ENCODE results near the gene MSS51. TPM values are rescaled to one million over a fixed set of nuclear protein-coding genes. Genes with fewer than 3 reads are reported as not detected.

Gene MSS51
- total RNA-seq, 4 donors from 2014 or later, result 1.4 to 2.4 (median 2.0) TPM

DNA sequence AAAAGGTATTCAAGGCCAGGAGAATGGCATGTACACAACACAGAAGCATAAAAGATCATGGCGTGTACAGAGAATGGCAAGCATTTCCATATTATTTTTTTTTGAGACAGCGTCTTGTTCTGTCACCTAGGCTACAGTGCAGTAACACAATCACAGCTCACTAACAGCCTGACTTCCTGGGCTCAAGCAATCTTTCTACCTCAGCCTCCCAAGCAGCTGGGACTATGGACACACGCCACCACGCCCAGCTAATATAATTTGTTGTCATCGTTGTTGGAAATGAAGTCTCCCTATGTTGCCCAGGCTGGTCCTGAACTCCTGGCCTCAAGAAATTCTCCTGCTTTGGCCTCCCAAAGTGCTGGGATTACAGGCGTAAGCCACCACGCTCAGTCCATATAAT, 46.8 kb downstream of the MSS51 start:
- Histone ChIP-seq H3K4me3 (no peak overlapping the region), H3K36me3 (peaks cover 0 to 87% (median 38%) of the 10 kb centered on the region in 4 donors), H3K27me3 (no peaks in the 10 kb centered on the region), H3K27ac (no peak overlapping the region), H3K4me1 (no peaks in the 10 kb centered on the region), H3K9me3 (no peaks in the 10 kb centered on the region)
- TF ChIP-seq EP300 (IDR thresholded peaks at IDR 0.05; ENCODE audit: low read depth) (no peak), POLR2A (IDR thresholded peaks at IDR 0.05) (no peak), POLR2AphosphoS5 (IDR thresholded peaks at IDR 0.05) (no peak)
- TF ChIP-seq, protein P1, sequence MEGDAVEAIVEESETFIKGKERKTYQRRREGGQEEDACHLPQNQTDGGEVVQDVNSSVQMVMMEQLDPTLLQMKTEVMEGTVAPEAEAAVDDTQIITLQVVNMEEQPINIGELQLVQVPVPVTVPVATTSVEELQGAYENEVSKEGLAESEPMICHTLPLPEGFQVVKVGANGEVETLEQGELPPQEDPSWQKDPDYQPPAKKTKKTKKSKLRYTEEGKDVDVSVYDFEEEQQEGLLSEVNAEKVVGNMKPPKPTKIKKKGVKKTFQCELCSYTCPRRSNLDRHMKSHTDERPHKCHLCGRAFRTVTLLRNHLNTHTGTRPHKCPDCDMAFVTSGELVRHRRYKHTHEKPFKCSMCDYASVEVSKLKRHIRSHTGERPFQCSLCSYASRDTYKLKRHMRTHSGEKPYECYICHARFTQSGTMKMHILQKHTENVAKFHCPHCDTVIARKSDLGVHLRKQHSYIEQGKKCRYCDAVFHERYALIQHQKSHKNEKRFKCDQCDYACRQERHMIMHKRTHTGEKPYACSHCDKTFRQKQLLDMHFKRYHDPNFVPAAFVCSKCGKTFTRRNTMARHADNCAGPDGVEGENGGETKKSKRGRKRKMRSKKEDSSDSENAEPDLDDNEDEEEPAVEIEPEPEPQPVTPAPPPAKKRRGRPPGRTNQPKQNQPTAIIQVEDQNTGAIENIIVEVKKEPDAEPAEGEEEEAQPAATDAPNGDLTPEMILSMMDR (IDR thresholded peaks at IDR 0.05), result no peak
- in situ Hi-C loops (cut with MboI; ENCODE audit: low pct_ligation_motif_present in 1 of 4, low pct_unique_long_range_greater_than_20kb in 1 of 4, low sequenced_read_pairs in 3 of 4), result no loop called here
- DNase-seq, result no peak
- WGBS, 2 donors (ENCODE audit: low coverage in 1 of 2), result 76 to 88% methylated on average over 3 to 7 of the region's 7 CpGs
- intact Hi-C loops (cut with DNase I; ENCODE audit: low total_unique reads), result no loop called here

DNA sequence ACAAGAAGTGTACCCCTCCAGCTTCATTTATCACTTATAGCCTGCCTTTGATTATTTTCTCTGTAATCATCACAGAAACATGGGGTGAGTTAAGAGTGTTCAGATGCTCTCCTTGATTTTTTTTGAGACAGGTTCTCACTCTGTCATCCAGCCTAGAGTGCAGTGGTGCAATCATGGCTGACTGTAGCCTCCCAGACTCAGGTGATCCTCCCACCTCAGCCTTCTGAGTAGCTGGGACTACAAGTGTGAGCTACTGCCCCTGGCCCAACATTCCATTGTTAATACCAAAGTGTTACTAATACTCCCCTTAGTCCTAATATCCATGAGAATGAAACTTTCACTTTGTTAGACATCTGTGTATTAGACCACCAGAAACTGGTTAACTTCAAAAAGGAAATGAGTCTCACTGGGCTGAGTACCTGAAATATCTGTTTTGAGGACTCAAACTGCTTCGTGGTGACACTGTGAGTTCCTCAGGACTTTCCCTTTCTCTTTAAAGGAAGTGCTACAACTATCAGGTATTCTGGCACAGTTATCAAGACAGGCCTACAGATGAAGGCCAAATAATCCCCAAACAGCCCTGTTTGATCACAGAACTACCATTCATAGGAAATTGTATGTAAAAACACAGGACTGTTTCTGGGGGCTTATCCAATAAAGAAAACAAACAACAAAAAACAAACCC, 54.2 kb downstream of the MSS51 start:
- WGBS, 2 donors (ENCODE audit: low coverage in 1 of 2), result 53 to 80% methylated on average over 1 of the region's 1 CpG
- no peak for DNase-seq
- intact Hi-C loops (cut with DNase I; ENCODE audit: low total_unique reads), result no loop called here
- H3K27ac ChIP-seq, result no peak overlapping the region
- no peak overlapping the region for H3K4me3 ChIP-seq
- no peak for TF ChIP-seq POLR2AphosphoS5 (IDR thresholded peaks at IDR 0.05)
- TF ChIP-seq, protein P1 (IDR thresholded peaks at IDR 0.05), result no peak
- no peak for TF ChIP-seq EP300 (IDR thresholded peaks at IDR 0.05; ENCODE audit: low read depth)
- no peak for TF ChIP-seq POLR2A (IDR thresholded peaks at IDR 0.05)
- in situ Hi-C loops (cut with MboI; ENCODE audit: low pct_ligation_motif_present in 1 of 4, low pct_unique_long_range_greater_than_20kb in 1 of 4, low sequenced_read_pairs in 3 of 4), result no loop called here
- H3K4me1 ChIP-seq, result no peaks in the 10 kb centered on the region
- H3K27me3 ChIP-seq, result no peaks in the 10 kb centered on the region
- peaks cover 0 to 84% (median 32%) of the 10 kb centered on the region in 4 donors for H3K36me3 ChIP-seq
- no peaks in the 10 kb centered on the region for H3K9me3 ChIP-seq

DNA sequence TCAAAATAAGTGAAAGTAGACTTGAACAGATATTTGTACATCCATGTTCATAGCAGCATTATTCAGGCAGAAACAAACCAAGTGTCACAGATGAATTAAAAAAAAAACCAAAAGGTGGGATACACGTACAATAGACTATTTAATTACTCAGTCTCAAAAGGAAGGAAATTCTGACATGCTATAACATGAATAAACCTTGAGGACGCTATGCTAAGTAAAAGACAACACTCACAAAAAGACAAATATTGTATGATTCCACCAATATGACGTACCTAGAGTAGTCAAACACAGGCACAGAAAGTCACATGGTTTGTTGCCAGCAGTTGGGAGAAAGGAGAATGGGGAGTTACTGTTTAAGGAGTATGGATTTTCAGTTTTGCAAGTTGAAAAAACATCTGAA, 56.7 kb downstream of the MSS51 start:
- H3K27ac ChIP-seq, result no peak overlapping the region
- peaks cover 0 to 63% (median 26%) of the 10 kb centered on the region in 4 donors for H3K36me3 ChIP-seq
- TF ChIP-seq, protein P1 (IDR thresholded peaks at IDR 0.05), result no peak
- TF ChIP-seq POLR2A (IDR thresholded peaks at IDR 0.05) (no peak), POLR2AphosphoS5 (IDR thresholded peaks at IDR 0.05) (no peak), EP300 (IDR thresholded peaks at IDR 0.05; ENCODE audit: low read depth) (no peak)
- H3K27me3 ChIP-seq, result no peaks in the 10 kb centered on the region
- 88 to 91% methylated on average over 3 of the region's 3 CpGs for WGBS, 2 donors (ENCODE audit: low coverage in 1 of 2)
- H3K4me3 ChIP-seq, result no peak overlapping the region
- in situ Hi-C loops (cut with MboI; ENCODE audit: low pct_ligation_motif_present in 1 of 4, low pct_unique_long_range_greater_than_20kb in 1 of 4, low sequenced_read_pairs in 3 of 4), result no loop called here
- no peak for DNase-seq
- no peaks in the 10 kb centered on the region for H3K9me3 ChIP-seq
- intact Hi-C loops (cut with DNase I; ENCODE audit: low total_unique reads), result no loop called here
- H3K4me1 ChIP-seq, result no peaks in the 10 kb centered on the region

Other genes starting within 250 kb of the MSS51 start
- gene DNAJC9, start 186.3 kb downstream of the MSS51 start, total RNA-seq, result 10 to 100 TPM in 3 of 4 donors, 1 to 10 TPM in 1; 8.2 to 15.9 (median 14.6) TPM
- gene MRPS16, start 180.9 kb downstream of the MSS51 start, total RNA-seq, result 10 to 100 TPM; 41.0 to 54.5 (median 46.6) TPM
- gene CFAP70, start 74.7 kb downstream of the MSS51 start, total RNA-seq, result 1 to 10 TPM in 3 of 4 donors, under 1 TPM in 1; 0.37 to 2.7 (median 1.6) TPM
- 100 to 1,000 TPM in 1 of 4 donors, 10 to 100 TPM in 3; 12.3 to 110 (median 64.1) TPM for gene ANXA7, start 19.5 kb downstream of the MSS51 start, total RNA-seq
- gene PPP3CB, start 62.5 kb upstream of the MSS51 start, total RNA-seq, result 10 to 100 TPM; 20.5 to 54.5 (median 35.9) TPM
- gene USP54, start 157.8 kb upstream of the MSS51 start, total RNA-seq, result 100 to 1,000 TPM; 109 to 168 (median 114) TPM
- gene MYOZ1, start 207.9 kb upstream of the MSS51 start, total RNA-seq, result 1 to 10 TPM in 1 of 4 donors, not detected in 3; 1.1 TPM
- 1 to 10 TPM in 1 of 4 donors, under 1 TPM in 1, not detected in 2; 0.14 to 4.5 TPM for gene SYNPO2L, start 222.5 kb upstream of the MSS51 start, total RNA-seq

All from transverse colon (tissue), 4 donors.